ENCODE data around the gene CTSO.

GRCh38 chr4:155914782-155915181 is 38.9 kb downstream of the CTSO start:
- no peak for TF ChIP-seq GATA3 (IDR thresholded peaks at IDR 0.05; ENCODE audit: low read depth, low read length)
- TF ChIP-seq GATA2 (IDR thresholded peaks at IDR 0.05; ENCODE audit: low read depth, low read length) = no peak

All from SH-SY5Y (cell line).